ENCODE data around the gene FARP1.

Gene FARP1

GRCh38 chr13:98493042-98493712, 350.3 kb downstream of the FARP1 start:
- DNase-seq: no peak

- no peak for DNase-seq
These were observed 351.9 kb downstream of the FARP1 start for GRCh38 chr13:98494769-98495168.

DNA sequence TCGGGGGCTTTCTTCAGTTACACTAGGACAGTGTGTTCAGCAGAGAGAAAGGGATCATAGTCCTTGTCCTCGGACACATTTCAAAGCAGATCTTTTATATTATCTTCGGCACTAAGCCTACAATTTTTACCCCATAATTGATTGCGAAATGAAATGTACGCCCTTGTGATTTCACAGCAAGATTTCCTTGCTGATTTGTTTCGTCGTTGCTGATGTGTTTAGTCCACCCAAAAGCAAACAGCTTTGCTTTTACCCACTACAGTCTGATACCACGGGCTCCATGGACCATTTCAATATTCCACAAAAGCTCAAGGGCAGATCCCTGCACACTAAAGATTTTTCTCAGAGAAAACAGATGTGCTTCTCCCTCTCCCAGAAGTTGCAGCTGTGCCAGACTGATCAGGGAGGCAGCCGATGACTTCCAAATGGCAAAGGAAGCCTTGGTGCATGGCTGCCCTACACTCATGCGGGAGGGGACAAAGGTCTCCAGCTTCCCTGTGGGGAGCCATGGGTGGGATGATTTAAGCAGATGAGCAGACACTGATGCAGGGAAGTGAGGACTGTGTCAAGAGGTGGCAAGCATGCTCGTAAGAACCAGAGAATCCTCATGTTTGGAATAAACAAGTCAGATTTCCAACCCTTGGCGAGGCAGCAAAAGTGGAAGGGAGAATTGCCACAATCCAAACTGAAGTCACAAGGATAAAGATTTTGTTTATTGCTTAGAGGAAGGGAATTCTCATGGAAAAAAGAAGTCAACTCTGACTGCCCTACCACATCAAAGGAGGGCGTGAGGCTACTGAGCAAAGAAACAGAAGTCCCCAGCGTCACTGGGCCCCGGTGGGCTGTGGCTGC, 353.0 kb downstream of the FARP1 start:
- DNase-seq: no peak

- no peak for DNase-seq
These were observed 353.5 kb downstream of the FARP1 start for GRCh38 chr13:98496479-98496791.

DNA sequence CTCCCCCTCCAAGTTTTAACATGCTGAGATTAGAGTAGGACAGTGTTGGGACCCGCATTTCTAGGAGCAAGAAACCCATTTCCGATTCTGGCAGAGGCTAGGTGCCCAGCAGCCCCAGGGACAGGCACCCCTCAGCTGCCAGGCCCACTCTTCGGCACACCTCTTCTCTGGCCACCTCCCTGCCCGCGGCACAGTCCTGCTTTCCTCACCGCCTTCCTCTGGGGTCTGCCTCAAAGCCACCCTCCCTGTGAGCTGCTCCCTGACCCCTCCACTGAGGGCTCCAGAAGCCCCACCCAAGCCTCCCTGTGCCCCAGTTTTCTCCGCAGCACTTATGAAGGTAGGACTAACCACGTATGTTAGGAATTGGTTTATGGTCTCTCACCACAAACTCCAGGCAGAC, 354.1 kb downstream of the FARP1 start:
- DNase-seq: no peak

DNA sequence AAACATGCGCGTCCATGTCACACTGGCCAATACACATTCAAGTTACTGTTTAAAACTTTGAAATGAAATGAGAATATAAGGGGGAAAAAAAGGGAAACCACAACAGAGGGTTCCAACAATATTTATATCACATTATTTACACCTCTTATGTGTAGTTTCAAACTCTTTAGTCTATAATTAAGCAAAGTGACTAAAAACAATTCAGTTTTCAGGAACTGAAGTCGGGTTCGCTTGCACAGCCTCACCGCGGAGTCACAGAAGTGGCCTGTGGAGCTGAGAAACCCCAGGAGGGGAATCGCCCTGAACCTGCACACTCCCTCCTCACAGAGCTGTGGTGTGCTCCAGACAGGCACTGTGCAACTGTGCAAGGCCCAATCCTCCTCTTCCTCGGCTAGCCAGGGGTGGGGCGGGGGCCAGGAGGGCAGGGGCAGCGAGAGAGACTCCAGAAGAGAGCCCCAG, 358.1 kb downstream of the FARP1 start:
- no peak for DNase-seq

DNA sequence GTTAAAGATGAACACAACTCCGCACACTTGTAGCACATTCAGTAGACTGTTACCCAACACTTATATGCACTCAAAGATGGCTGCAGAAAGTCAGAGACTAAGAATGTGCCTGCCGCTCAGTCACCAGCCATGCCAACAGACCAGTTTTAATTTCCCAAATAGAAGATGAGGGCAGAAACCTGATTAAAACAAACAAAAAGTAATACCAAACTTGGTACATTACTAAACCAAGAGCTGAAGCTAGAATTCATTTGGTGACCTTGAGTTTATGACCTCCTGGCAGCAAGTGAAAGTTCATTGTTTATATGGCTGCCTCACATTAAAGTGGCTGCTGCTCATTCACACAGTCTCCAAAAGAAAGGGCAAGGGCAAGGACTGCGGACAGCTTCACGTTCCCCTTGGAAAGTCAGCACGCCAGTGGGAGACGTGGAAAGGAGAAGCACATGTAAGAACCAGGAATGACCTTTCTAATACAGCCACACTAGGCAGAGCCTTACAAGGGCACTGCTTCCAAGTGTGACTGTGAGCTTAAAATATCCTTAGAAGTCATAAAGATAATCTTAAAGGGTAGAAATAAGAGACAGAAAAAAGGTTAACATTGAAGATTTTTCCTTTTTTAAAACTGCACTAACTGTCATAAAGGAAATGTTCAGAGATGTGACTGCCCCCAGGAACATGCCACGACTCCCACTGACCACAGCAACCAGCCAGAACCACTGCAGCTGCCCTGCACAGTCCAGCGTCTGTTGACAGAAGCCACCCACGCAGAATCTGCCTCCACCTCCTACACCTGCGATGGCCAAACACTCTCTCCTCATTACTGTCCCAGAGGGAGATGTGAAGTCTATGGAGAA, 360.5 kb downstream of the FARP1 start:
- no peak for DNase-seq

- no peak for DNase-seq
These were observed 361.1 kb downstream of the FARP1 start for GRCh38 chr13:98504029-98504351.

DNA sequence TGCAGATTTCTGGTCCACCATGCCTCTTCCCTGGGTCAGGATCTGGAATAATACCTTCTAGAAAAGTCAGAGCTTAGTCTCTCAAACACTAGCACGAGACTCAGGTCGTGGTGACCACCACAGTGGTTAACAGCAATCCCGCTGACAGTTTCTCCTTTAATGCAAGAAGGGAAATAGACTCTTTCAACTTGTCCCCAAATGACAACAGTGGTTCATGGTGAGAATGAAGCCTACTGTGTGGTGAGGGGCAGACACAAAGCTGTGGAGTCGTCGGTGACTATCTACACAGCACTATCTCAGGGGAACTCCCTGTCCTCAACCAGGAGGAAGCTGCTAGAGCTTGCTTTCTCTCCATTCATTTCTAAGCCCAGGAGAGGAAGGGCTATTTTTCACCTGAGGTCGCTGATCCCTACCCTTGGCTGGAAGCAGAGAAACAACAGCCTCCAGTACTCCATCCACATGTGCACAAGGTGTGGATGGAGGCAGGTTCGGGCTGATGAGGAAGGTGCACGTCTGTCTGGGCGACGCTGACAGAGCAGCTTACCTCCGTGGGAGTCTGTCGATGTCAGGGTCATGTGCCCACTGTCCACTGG, 361.6 kb downstream of the FARP1 start:
- no peak for DNase-seq

Measured in NCI-H226 (cell line).